Right ventricle myocardium superior (tissue), 1 donor: Measurements from ENCODE around the gene PCDHA6. TPM values are rescaled to one million over a fixed set of nuclear protein-coding genes. Genes with fewer than 3 reads are reported as not detected.
"Not testable (repeated sequence)": the region's sequence is repeated elsewhere in the genome, so short reads cannot be mapped to it uniquely, and the experiment has no call there.

ENCODE experiments used
- ATAC-seq: fragments of 200-7000 bp; cut with Tn5 transposase; one replicate; pipeline ENCODE4 v1.9.1; 2020; ENCODE audit warnings: mild to moderate bottlenecking; ENCODE audit not compliant: poor library complexity
- DNase-seq: peaks from one replicate; pipeline ENCODE4 v3.0.0-alpha.2; 2020
- intact Hi-C: fragments of 100-400 bp; cut with DNase I; formaldehyde crosslinking; loops from one replicate; pipeline ENCODE4 v1.11.2; 2022
- total RNA-seq: library from RNA; stranded (reverse); fragmentation: NEBNext Ultra II Directional; extraction: Animal tissue kit (Norgen Biotek cat#: 25700); gene quantifications from one replicate; pipeline ENCODE4 v1.2.1, GENCODE V29; 2021
- donor health status: DM: no; HTN: yes; CAD: no; lungs with severe emphysema.

PCDHA6 gene
- total RNA-seq, 1 donor from 2014 or later = not detected

DNA sequence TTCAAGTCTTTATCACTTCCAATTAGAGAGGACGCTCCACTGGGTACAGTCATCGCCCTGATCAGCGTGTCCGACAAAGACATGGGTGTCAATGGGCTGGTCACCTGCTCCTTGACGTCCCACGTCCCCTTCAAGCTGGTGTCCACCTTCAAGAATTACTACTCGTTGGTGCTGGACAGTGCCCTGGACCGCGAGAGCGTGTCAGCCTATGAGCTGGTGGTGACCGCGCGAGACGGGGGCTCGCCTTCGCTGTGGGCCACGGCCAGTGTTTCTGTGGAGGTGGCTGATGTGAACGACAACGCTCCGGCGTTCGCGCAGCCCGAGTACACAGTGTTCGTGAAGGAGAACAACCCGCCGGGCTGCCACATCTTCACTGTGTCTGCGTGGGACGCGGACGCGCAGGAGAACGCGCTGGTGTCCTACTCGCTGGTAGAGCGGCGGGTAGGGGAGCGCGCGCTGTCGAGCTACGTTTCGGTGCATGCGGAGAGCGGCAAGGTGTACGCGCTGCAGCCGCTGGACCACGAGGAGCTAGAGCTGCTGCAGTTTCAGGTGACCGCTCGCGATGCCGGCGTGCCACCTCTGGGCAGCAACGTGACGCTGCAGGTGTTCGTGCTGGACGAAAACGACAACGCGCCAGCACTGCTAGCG is 19.4 kb upstream of the PCDHA6 start:
- ATAC-seq, intact Hi-C loops, DNase-seq: not testable (repeated sequence)

DNA sequence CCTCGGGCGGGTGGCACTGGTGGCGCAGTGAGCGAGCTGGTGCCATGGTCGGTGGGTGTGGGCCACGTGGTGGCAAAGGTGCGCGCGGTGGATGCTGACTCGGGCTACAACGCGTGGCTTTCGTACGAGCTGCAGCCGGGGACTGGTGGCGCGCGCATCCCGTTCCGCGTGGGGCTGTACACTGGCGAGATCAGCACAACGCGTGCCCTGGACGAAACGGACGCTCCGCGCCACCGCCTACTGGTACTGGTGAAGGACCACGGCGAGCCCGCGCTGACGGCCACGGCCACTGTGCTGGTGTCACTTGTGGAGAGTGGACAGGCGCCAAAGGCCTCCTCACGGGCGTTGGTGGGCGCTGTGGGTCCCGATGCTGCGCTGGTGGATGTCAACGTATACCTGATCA is 18.9 kb upstream of the PCDHA6 start:
- no peak for ATAC-seq
- intact Hi-C loops = no loop called here
- DNase-seq = peak; percentile 39

DNA sequence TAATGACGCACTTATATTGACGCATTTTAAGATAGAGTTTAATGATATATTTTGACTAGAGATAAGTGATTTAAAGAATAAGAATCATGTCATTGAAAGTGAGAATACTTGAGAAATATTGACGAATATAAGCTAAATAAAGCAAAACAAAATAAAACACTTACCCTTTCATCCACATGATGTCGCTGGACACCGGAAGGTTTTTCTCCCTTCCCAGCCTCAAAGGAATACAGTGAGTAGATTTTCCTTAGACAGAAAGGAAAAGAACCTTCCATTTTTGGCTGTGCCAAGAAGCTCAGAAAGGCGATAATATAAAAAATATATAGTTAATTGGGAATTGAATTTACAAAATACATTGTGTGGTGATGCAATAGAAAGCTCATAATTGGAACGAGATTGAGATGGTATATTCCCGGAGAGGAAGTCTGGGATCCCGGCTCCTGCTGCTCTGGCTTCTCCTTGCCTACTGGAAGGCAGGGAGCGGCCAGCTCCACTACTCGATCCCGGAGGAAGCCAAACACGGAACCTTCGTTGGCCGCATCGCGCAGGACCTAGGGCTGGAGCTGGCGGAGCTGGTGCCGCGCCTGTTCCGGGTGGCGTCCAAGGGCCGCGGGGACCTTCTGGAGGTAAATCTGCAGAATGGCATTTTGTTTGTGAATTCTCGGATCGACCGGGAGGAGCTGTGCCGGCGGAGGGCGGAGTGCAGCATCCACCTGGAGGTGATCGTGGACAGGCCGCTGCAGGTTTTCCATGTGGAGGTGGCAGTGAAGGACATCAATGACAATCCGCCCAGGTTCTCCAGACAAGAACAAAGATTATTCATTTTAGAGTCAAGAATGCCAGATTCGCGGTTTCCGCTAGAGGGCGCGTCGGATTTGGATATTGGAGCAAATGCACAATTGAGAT is 6.1 kb upstream of the PCDHA6 start, which contains the start of gene PCDHA5:
Gene PCDHA5 (plus strand): TSS at position 239 of the 906 bp plus-strand sequence.
- peak; percentile 40 for DNase-seq
- no peak for ATAC-seq
- intact Hi-C loops = no loop called here

- no peak for ATAC-seq
Measured at GRCh38 chr5:140822281-140822629, 5.5 kb upstream of the PCDHA6 start.

GRCh38 chr5:140822969-140823368 is 4.8 kb upstream of the PCDHA6 start:
- ATAC-seq, intact Hi-C loops, DNase-seq: not testable (repeated sequence)

More at GRCh38 chr5:140822281-140822629, 5.5 kb upstream of the PCDHA6 start:
- intact Hi-C loops = no loop called here
- DNase-seq = no peak

DNA sequence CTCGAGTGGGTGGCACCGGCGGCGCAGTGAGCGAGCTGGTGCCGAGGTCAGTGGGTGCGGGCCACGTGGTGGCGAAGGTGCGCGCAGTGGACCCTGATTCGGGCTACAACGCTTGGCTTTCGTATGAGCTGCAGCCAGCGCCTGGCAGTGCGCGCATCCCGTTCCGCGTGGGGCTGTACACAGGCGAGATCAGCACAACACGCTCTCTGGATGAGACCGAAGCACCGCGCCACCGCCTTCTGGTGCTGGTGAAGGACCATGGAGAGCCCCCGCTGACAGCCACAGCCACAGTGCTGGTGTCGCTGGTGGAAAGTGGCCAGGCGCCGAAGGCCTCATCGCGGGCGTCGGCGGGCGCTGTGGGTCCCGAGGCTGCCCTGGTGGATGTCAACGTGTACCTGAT is 4.3 kb upstream of the PCDHA6 start:
- peak; percentile 34 for DNase-seq
- ATAC-seq = no peak

DNA sequence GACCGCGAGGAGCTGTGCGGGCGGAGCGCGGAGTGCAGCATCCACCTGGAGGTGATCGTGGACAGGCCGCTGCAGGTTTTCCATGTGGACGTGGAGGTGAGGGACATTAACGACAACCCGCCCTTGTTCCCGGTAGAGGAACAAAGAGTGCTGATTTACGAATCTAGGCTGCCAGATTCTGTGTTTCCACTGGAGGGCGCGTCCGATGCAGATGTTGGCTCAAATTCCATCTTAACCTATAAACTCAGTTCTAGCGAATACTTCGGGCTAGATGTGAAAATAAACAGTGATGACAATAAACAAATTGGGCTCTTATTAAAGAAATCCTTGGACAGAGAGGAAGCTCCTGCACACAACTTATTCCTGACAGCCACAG is 590 bp downstream of the PCDHA6 start:
- DNase-seq = no peak

More for the DNA sequence above, 4.3 kb upstream of the PCDHA6 start:
- intact Hi-C loops = no loop called here

DNA sequence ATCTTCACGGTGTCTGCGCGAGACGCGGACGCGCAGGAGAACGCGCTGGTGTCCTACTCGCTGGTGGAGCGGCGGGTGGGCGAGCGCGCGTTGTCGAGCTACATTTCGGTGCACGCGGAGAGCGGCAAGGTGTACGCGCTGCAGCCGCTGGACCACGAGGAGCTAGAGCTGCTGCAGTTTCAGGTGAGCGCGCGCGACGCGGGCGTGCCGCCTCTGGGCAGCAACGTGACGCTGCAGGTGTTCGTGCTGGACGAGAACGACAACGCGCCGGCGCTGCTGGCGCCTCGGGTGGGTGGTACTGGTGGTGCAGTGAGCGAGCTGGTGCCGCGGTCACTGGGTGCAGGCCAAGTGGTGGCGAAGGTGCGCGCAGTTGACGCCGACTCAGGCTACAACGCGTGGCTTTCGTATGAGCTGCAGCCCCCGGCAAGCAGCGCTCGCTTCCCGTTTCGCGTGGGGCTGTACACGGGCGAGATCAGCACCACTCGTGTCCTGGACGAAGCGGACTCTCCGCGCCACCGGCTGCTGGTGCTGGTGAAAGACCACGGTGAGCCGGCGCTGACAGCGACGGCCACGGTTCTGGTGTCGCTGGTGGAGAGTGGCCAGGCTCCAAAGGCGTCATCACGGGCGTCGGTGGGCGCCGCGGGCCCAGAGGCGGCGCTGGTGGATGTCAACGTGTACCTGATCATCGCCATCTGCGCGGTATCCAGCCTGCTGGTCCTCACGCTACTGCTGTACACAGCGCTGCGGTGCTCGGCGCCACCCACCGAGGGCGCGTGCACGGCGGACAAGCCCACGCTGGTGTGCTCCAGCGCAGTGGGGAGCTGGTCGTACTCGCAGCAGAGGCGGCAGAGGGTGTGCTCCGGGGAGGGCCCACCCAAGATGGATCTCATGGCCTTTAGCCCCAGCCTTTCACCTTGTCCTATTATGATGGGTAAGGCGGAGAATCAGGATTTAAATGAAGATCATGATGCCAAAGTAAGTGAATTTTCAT is 2.0 kb downstream of the PCDHA6 start:
- ATAC-seq, intact Hi-C loops, DNase-seq: not testable (repeated sequence)

More for the DNA sequence above, 590 bp downstream of the PCDHA6 start:
- ATAC-seq = no peak
- intact Hi-C loops = no loop called here

DNA sequence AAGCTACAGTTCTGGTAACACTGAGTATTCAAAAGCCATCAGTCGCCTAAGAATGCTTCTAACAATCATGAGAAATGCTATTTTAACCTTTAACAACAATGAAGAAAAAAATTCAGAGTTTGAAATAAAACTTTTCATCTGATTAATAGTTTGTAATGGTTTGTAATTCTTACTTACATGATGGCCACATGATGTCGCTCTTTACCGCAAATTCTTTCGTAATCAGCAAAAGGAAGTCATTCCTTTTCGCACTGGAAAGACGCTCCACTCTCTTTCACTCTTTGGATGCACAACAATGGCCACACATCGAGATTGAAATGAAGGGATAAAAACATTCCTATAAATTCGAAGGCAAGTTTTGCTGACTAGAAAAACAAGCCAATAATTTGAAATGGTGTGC is 6.2 kb downstream of the PCDHA6 start, which contains the start of gene PCDHA7:
Gene PCDHA7 (plus strand): TSS at position 277 of the 400 bp plus-strand sequence. CDS start 115 bp downstream, at position 392.
- no peak for ATAC-seq
- intact Hi-C loops = no loop called here
- DNase-seq = no peak

GRCh38 chr5:140834439-140835008 is 6.8 kb downstream of the PCDHA6 start:
- ATAC-seq, DNase-seq, intact Hi-C loops: not testable (repeated sequence)

DNA sequence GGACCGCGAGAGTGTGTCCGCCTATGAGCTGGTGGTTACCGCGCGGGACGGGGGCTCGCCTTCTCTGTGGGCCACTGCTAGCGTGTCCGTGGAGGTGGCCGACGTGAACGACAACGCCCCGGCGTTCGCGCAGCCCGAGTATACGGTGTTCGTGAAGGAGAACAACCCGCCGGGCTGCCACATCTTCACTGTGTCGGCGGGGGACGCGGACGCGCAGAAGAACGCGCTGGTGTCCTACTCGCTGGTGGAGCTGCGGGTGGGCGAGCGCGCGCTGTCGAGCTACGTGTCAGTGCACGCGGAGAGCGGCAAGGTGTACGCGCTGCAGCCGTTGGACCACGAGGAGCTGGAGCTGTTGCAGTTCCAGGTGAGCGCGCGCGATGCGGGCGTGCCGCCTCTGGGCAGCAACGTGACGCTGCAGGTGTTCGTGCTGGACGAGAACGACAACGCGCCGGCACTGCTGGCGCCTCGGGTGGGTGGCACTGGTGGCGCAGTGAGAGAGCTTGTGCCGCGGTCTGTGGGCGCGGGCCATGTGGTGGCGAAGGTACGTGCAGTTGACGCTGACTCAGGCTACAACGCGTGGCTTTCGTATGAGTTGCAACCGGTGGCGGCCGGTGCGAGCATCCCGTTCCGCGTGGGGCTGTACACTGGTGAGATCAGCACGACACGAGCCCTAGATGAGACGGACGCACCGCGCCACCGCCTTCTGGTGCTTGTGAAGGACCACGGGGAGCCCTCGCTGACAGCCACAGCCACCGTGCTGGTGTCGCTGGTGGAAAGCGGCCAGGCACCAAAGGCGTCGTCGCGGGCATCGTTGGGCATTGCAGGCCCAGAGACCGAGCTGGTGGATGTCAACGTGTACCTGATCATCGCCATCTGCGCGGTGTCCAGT is 8.1 kb downstream of the PCDHA6 start:
- DNase-seq (peak; percentile 33), ATAC-seq (no peak)
- intact Hi-C loops = no loop called here

DNA sequence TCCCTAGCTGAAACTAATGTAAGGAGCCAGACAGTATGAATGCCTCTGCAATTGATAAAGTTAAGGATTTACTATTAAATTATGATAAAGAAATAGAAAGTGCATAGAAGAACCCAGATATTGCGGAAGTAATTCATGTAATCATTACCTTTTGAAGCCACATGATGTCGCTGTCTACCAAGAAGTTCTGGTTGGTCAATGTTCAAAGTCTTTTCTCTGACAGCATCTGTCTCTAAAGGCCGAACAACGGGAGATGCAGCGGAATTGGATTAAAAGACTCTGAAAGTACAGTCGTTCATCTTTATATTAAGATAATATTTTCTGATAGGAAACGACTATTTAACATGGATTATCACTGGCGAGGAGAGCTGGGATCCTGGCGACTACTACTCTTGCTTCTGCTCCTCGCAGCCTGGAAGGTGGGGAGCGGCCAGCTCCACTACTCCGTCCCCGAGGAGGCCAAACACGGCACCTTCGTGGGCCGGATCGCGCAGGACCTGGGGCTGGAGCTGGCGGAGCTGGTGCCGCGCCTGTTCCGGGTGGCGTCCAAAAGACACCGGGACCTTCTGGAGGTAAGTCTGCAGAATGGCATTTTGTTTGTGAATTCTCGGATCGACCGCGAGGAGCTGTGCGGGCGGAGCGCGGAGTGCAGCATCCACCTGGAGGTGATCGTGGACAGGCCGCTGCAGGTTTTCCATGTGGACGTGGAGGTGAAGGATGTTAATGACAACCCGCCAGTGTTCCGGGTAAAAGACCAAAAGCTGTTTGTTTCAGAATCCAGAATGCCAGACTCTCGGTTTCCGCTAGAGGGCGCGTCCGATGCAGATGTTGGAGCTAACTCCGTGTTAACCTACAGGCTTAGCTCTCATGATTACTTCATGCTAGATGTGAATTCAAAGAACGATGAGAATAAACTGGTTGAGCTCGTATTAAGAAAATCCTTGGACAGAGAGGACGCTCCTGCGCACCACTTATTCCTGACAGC is 13.5 kb downstream of the PCDHA6 start, which contains the start of gene PCDHA8:
Gene PCDHA8 (plus strand): TSS at position 210 of the 985 bp plus-strand sequence. CDS start 135 bp downstream, at position 345.
- intact Hi-C loops = no loop called here
- ATAC-seq (no peak), DNase-seq (no peak)

DNA sequence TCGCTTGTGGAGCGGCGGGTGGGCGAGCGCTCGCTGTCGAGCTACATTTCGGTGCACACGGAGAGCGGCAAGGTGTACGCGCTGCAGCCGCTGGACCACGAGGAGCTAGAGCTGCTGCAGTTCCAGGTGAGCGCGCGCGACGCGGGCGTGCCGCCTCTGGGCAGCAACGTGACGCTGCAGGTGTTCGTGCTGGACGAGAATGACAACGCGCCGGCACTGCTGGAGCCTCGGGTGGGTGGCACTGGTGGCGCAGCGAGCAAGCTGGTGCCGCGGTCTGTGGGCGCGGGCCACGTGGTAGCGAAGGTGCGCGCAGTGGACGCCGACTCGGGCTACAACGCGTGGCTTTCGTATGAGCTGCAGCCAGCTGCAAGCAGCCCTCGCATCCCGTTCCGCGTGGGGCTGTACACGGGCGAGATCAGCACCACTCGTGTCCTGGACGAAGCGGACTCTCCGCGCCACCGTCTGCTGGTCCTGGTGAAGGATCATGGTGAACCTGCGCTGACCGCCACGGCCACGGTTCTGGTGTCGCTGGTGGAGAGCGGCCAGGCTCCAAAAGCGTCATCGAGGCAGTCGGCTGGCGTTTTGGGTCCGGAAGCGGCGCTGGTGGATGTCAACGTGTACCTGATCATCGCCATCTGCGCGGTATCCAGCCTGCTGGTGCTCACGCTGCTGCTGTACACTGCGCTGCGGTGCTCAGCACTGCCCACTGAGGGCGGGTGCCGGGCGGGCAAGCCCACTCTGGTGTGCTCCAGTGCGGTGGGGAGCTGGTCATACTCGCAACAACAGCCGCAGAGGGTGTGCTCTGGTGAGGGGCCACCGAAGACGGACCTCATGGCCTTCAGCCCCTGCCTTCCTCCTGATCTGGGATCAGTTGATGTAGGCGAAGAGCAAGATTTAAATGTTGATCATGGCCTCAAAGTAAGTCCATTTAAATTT is 15.3 kb downstream of the PCDHA6 start:
- ATAC-seq (no peak), DNase-seq (no peak)
- intact Hi-C loops = no loop called here

GRCh38 chr5:140848139-140849102 is 20.7 kb downstream of the PCDHA6 start, which contains the start of gene PCDHA9:
Gene PCDHA9 (plus strand): TSS chr5:140848382. CDS start chr5:140848496, 114 bp downstream.
- DNase-seq, ATAC-seq, intact Hi-C loops: not testable (repeated sequence)
